ENCODE data around the gene PACSIN3.
"Not testable (repeated sequence)": the region's sequence is repeated elsewhere in the genome, so short reads cannot be mapped to it uniquely, and the experiment has no call there.

The PACSIN3 gene

GRCh38 chr11:47191137-47191536 lies 4.9 kb upstream of the PACSIN3 start:
- DNase-seq = not testable (repeated sequence)

GRCh38 chr11:47189100-47189834 lies 3.0 kb upstream of the PACSIN3 start:
- DNase-seq = no peak

GRCh38 chr11:47188259-47188658 lies 2.0 kb upstream of the PACSIN3 start:
- no peak for DNase-seq

- DNase-seq = no peak
Observed at GRCh38 chr11:47187723-47188122, 1.5 kb upstream of the PACSIN3 start.

- DNase-seq = peak; percentile 58
Observed at GRCh38 chr11:47186700-47187695, 764 bp upstream of the PACSIN3 start.

- no peak for DNase-seq
Observed at GRCh38 chr11:47185305-47186075, 744 bp downstream of the PACSIN3 start.

- no peak for DNase-seq
Observed at GRCh38 chr11:47184711-47185304, 1.4 kb downstream of the PACSIN3 start.

- no peak for DNase-seq
Observed at GRCh38 chr11:47183969-47184368, 2.3 kb downstream of the PACSIN3 start.

GRCh38 chr11:47183031-47183856 lies 3.0 kb downstream of the PACSIN3 start:
- DNase-seq = no peak

- DNase-seq = no peak
Observed at GRCh38 chr11:47182380-47182779, 3.9 kb downstream of the PACSIN3 start.

- no peak for DNase-seq
Observed at GRCh38 chr11:47181271-47181670, 5.0 kb downstream of the PACSIN3 start.

- no peak for DNase-seq
Observed at GRCh38 chr11:47180006-47180787, 6.0 kb downstream of the PACSIN3 start.

GRCh38 chr11:47179655-47179991 lies 6.6 kb downstream of the PACSIN3 start:
- DNase-seq = peak; percentile 47

GRCh38 chr11:47178737-47179654 lies 7.2 kb downstream of the PACSIN3 start:
- no peak for DNase-seq

GRCh38 chr11:47178316-47178715 lies 7.9 kb downstream of the PACSIN3 start:
- no peak for DNase-seq

GRCh38 chr11:47177846-47178245 lies 8.4 kb downstream of the PACSIN3 start:
- no peak for DNase-seq

GRCh38 chr11:47177229-47177845 lies 8.9 kb downstream of the PACSIN3 start:
- DNase-seq = no peak

- peak; percentile 95 for DNase-seq
Observed at GRCh38 chr11:47176328-47177228, 9.7 kb downstream of the PACSIN3 start, which contains the start of gene ARFGAP2. ARFGAP2 (minus strand) TSS chr11:47176879; CDS start chr11:47176853, 26 bp downstream.
